ENCODE measurements around the gene MEGF11. TPM values are rescaled to one million over a fixed set of nuclear protein-coding genes. Genes with fewer than 3 reads are reported as not detected.

MEGF11 gene
- total and polyA plus RNA-seq, 8 donors, result 0.05 to 0.92 (median 0.14) TPM; not detected in 4

DNA sequence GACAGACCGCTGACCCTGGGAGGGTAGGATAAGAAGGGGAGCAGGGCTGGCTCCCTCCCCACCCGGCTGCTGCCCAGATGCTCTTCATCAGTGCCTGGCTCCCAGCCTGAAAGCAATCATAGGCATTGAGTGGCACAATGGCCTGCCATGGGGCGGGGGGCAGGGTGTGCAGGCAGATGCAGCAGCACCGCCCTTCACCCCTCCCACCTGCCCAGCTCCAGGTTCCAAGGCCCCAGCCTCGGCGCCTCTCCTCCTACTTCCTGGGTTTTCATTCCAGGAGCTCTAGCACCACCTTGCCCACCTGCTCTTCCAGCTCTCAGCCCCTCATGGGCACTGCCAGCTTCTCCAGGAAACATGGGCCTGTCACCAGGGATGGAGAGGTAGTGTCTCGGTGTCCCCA is 101.7 kb downstream of the MEGF11 start:
- Histone ChIP-seq H3K36me3 (no peaks in the 10 kb centered on the region), H3K9me3 (no peaks in the 10 kb centered on the region), H3K27ac (no peak overlapping the region), H3K4me3 (no peak overlapping the region), H3K27me3 (peaks cover 0 to 42% (median 0%) of the 10 kb centered on the region in 3 donors), H3K4me1 (no peaks in the 10 kb centered on the region)
- WGBS, 5 donors, result 40 to 78% (median 48%) methylated on average over 5 to 7 of the region's 7 CpGs
- intact Hi-C loops (cut with DNase I; ENCODE audit: low total_unique reads), result no loop called here
- TF ChIP-seq POLR2A (IDR thresholded peaks at IDR 0.05), result no peak
- no peak for TF ChIP-seq POLR2AphosphoS5 (IDR thresholded peaks at IDR 0.05)
- TF ChIP-seq EP300 (IDR thresholded peaks at IDR 0.05), result no peak
- TF ChIP-seq, protein P1, sequence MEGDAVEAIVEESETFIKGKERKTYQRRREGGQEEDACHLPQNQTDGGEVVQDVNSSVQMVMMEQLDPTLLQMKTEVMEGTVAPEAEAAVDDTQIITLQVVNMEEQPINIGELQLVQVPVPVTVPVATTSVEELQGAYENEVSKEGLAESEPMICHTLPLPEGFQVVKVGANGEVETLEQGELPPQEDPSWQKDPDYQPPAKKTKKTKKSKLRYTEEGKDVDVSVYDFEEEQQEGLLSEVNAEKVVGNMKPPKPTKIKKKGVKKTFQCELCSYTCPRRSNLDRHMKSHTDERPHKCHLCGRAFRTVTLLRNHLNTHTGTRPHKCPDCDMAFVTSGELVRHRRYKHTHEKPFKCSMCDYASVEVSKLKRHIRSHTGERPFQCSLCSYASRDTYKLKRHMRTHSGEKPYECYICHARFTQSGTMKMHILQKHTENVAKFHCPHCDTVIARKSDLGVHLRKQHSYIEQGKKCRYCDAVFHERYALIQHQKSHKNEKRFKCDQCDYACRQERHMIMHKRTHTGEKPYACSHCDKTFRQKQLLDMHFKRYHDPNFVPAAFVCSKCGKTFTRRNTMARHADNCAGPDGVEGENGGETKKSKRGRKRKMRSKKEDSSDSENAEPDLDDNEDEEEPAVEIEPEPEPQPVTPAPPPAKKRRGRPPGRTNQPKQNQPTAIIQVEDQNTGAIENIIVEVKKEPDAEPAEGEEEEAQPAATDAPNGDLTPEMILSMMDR (IDR thresholded peaks at IDR 0.05), result peak in 1 of 7 experiments; percentile 21
- peak; percentile 34 to 49 for DNase-seq

DNA sequence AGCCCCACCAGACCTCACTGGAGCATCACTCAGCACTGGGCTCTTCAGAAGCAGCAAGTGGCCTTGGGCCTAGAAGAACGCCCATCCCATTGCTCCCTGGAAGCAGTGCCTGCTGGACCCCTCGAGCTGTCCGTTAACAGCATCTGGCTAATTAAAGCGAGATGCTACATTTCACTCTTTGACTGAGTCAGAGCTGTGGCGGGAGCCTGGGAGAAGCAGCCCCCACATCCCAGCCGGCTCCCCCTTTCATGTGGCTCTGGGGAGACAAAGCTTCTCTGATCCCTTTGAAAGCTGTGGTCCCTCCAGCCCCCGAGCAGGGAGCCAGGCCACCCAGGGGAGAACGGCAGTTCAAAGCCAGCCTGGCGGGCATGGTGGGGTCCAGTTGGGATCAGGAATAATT is 103.7 kb downstream of the MEGF11 start:
- no peak overlapping the region for H3K4me3 ChIP-seq
- peaks cover 0 to 25% (median 0%) of the 10 kb centered on the region in 3 donors for H3K27me3 ChIP-seq
- no peaks in the 10 kb centered on the region for H3K36me3 ChIP-seq
- no peaks in the 10 kb centered on the region for H3K4me1 ChIP-seq
- no peaks in the 10 kb centered on the region for H3K9me3 ChIP-seq
- TF ChIP-seq EP300 (IDR thresholded peaks at IDR 0.05) (no peak), POLR2A (IDR thresholded peaks at IDR 0.05) (no peak), POLR2AphosphoS5 (IDR thresholded peaks at IDR 0.05) (no peak)
- TF ChIP-seq, protein P1 (IDR thresholded peaks at IDR 0.05), result no peak
- WGBS, 5 donors, result 67 to 85% (median 83%) methylated on average over 3 to 9 of the region's 9 CpGs
- intact Hi-C loops (cut with DNase I; ENCODE audit: low total_unique reads), result no loop called here
- H3K27ac ChIP-seq, result no peak overlapping the region
- no peak for DNase-seq

DNA sequence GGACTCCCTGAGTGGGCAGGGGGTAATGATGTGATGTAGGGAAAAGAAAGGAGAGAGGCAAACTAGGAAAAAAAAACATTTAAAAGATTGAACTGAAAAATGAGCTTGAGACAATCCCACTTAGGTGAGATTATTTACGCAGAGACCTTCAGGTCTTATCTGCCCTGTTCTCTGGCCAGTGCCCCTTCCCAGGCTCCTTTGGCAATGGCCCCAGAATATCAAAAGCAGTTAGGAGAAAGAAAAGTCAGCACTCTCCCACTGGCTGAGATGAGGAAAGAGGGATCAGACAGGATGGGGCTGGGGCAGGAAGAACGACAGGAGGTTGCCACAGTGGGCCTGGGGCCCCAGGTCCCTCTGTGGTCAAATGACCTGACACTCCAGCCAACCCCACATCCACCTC is 105.4 kb downstream of the MEGF11 start:
- DNase-seq, result no peak
- Histone ChIP-seq H3K4me1 (no peaks in the 10 kb centered on the region), H3K9me3 (no peaks in the 10 kb centered on the region), H3K36me3 (no peaks in the 10 kb centered on the region), H3K27me3 (peaks cover 0 to 33% (median 0%) of the 10 kb centered on the region in 3 donors), H3K4me3 (no peak overlapping the region), H3K27ac (no peak overlapping the region)
- intact Hi-C loops (cut with DNase I; ENCODE audit: low total_unique reads), result no loop called here
- WGBS, 5 donors, result 23 to 41% (median 33%) methylated on average over 2 of the region's 2 CpGs
- TF ChIP-seq POLR2A (IDR thresholded peaks at IDR 0.05) (no peak), POLR2AphosphoS5 (IDR thresholded peaks at IDR 0.05) (no peak), EP300 (IDR thresholded peaks at IDR 0.05) (no peak)
- TF ChIP-seq, protein P1 (IDR thresholded peaks at IDR 0.05), result no peak

DNA sequence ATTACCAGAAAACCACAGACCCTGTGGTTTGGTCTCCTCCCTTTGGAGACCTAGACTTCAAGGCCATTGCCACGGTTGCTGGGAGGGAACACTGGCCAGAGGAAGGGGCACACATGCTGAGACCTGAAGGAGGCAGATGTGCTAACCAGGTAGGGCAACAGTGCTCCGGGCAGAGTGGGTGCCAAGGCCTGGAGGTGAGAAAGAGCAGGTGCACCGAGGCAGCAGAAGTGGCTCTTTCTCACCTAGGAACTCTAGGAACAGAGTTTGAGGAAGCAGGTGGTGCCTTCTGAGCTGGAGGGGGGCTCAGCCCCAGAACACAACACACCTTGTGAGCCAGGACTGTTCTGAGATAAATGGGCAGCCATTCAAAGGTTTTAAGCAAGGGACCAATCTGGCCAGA is 106.1 kb downstream of the MEGF11 start:
- Histone ChIP-seq H3K36me3 (no peaks in the 10 kb centered on the region), H3K4me1 (no peaks in the 10 kb centered on the region), H3K4me3 (no peak overlapping the region), H3K27ac (no peak overlapping the region), H3K27me3 (peaks cover 0 to 33% (median 0%) of the 10 kb centered on the region in 3 donors), H3K9me3 (no peaks in the 10 kb centered on the region)
- DNase-seq, result no peak
- WGBS, 5 donors, result 65 to 89% (median 84%) methylated on average over 3 of the region's 3 CpGs
- intact Hi-C loops (cut with DNase I; ENCODE audit: low total_unique reads), result no loop called here
- TF ChIP-seq, protein P1 (IDR thresholded peaks at IDR 0.05), result no peak
- TF ChIP-seq EP300 (IDR thresholded peaks at IDR 0.05), result no peak
- no peak for TF ChIP-seq POLR2A (IDR thresholded peaks at IDR 0.05)
- TF ChIP-seq POLR2AphosphoS5 (IDR thresholded peaks at IDR 0.05), result no peak
